HG03442 (cell line): Measurements from ENCODE around the gene PISD.

ENCODE experiments used
- ATAC-seq: cut with Tn5 transposase; IDR thresholded peaks from one replicate; pipeline ENCODE4 v1.9.1; 2021; ENCODE audit warnings: mild to moderate bottlenecking, moderate library complexity; ENCODE audit not compliant: unreplicated experiment

The PISD gene

GRCh38 chr22:31578171-31578570 is 83.8 kb downstream of the PISD start:
- no peak for ATAC-seq

DNA sequence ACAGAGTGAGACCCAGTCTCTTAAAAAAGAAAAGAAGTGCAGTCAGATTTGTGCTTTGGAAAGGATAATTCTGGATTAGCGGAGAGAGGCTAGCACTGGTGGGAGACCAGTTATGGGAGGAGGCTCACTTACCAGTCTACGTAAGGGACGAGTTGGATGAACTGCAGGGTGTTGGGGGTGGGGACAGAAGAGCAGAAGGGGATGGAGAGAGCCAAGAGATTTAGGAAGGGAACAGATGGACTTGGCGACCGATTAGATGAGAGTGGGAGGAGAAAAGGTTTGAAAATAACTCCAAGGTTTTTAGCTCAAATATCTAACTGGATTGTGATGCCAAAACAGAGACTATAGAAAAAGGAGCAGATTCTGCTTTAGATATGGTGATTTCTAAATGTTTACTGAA is 84.3 kb downstream of the PISD start:
- ATAC-seq, result no peak

- ATAC-seq, result no peak
These were observed 86.8 kb downstream of the PISD start for GRCh38 chr22:31575190-31575589.

DNA sequence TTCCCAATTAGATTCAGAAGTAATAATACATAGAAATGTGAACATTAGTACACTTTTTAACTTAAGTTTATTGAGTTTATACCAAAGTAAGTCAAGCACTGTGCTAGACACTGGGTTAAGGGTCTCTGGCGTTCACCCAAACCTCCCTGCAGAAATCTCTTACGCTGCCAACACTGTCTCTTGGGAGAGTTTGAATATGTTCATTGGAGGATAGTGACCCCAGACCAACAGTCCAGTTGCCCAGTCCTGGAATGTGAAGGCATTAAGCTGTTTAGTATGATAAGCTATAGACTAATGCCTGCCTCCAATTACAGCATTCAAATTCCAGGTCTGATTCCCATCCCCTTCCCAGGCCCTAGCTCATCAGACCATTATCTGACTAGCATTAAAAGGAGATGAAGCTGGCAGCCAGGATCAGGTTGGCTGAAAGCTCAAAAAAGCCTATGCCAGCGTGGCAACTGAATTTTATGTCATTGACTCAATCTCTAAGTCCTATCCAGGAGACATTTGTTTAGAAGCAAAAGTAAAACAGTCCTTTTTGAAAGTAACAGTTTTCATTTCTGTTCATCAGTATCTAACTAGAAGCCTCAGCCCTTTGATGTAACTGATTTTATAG is 87.9 kb downstream of the PISD start:
- no peak for ATAC-seq

- ATAC-seq, result no peak
These were observed 89.1 kb downstream of the PISD start for GRCh38 chr22:31572939-31573338.

GRCh38 chr22:31569126-31569525 is 92.9 kb downstream of the PISD start:
- ATAC-seq, result no peak
